AG10803 (cell line): Measurements from ENCODE around the gene TRIM2.
"Not testable (repeated sequence)": the region's sequence is repeated elsewhere in the genome, so short reads cannot be mapped to it uniquely, and the experiment has no call there.

Experiments used
- DNase-seq: peaks from one replicate; pipeline ENCODE4 v3.0.0; 2010; ENCODE audit warnings: low read depth
- H3K4me3 ChIP-seq: 2 replicates; pipeline ENCODE4 v1.5.1; 2011; ENCODE audit warnings: mild to moderate bottlenecking, low read length, control low read depth
- CTCF ChIP-seq: conservative IDR thresholded peaks from 2 replicates; pipeline ENCODE4 v1.5.1; 2011; ENCODE audit warnings: mild to moderate bottlenecking, low read length, control low read depth, inconsistent platforms

The TRIM2 gene

DNA sequence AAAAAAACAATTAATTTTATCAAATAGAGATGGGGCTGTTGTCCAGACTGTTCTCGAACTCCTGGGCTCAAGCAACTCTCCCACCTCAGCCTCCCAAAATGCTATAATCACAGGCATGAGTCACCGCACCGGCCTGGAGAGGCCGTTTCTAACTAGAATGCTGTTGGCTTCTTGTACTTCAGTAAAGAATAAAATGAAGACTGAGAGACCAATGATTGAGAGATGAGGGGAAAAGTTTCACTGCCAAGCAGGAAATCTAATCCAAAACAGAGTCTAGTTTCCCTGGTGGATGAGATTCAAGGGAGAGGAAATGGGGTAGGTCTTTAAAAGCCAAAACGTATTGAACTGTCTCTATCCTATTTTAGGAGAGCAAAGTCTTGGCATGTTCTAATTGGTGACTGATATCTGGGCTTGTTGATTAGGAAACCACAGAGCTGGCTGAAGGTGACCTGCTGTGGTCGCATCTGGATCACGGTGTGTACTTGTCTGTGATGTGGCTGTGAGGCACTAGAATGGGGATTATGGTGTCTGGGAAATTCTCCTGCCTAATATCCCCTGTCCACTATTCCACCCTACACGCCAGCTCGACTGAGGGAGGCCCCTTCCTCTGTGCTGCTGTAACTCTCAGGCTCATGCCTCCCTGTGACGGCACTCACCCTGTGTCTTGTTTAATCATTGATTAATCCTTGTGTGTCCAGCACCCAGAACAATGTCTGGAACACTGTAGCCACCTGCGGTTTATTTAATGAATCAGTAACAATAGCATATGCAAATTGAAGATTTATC is 15.0 kb upstream of the TRIM2 start:
- TF ChIP-seq CTCF = no peak
- DNase-seq = peak; percentile 27
- H3K4me3 ChIP-seq = no peak overlapping the region

GRCh38 chr4:153191795-153192363 is 12.4 kb upstream of the TRIM2 start:
- no peak for TF ChIP-seq CTCF

DNA sequence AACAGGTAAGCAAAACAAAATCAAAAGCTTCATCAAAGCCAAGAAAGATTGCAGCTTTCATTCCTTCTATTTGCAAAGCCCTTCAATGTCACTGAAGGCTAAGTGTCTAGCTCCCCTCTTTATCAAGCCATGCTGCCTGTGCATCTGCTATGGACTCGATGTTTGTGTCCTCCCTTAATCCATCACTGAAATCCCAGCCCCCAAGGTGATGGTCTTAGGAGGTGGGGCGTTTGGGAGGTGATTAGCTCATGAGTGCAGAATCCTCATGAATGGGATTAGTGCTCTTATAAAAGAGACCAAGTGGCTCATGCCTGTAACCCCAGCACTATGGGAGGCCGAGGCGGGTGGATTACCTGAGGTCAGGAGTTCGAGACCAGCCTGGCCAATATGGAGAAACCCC is 6.9 kb upstream of the TRIM2 start:
- DNase-seq = no peak
- TF ChIP-seq CTCF = no peak
- no peak overlapping the region for H3K4me3 ChIP-seq

More at GRCh38 chr4:153191795-153192363, 12.4 kb upstream of the TRIM2 start:
- H3K4me3 ChIP-seq = no peak overlapping the region
- DNase-seq = no peak

GRCh38 chr4:153198719-153199118 is 5.5 kb upstream of the TRIM2 start:
- H3K4me3 ChIP-seq = no peak overlapping the region
- TF ChIP-seq CTCF = no peak
- no peak for DNase-seq

DNA sequence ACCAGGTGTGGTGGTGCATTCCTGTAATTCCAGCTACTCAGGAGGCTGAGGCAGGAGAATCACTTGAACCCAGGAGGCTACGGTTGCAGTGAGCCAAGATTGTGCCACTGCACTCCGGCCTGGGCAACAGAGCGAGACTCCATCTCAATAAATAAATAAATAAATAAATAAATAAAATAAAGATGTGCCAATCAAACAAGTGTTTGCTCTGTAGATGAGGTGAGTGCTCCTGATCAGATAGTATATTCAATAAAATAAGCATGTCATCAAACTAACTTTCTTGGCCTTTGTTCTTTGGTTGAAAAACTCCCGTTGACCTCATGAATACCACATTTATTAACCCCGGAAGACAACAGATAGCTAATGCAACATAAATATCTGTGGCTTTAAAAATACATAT is 497 bp upstream of the TRIM2 start:
- not testable (repeated sequence) for H3K4me3 ChIP-seq, DNase-seq

GRCh38 chr4:153204728-153205648 is 745 bp downstream of the TRIM2 start:
- DNase-seq = no peak
- no peak for TF ChIP-seq CTCF
- no peak overlapping the region for H3K4me3 ChIP-seq

DNA sequence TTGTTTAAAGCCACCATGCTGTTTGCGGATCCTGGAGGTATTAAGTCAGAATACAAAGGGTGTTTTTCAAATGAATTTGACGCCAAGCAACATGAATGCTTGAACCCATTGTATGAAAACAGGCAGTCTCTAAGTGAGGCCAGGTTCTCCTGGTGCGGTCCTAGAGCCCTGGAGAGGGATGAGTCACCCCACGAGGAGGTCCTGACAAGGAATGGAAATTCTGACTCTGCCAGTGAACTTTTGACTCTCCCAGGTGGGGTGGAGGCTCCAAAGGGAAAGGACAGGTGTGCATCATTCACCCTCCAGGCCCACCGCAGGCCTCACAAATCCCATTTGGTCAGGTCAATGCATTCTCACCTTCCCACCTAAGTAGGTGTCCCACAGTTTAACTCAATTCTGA is 1.5 kb downstream of the TRIM2 start:
- H3K4me3 ChIP-seq = no peak overlapping the region
- DNase-seq = no peak
- no peak for TF ChIP-seq CTCF
